HG03064 (cell line): ENCODE data around the gene TMPRSS7.
"Not testable (repeated sequence)": the region's sequence is repeated elsewhere in the genome, so short reads cannot be mapped to it uniquely, and the experiment has no call there.

Experiments
- ATAC-seq: cut with Tn5 transposase; IDR thresholded peaks from one replicate; pipeline ENCODE4 v1.9.1; 2021; ENCODE audit warnings: low read depth; ENCODE audit not compliant: unreplicated experiment

Gene TMPRSS7

GRCh38 chr3:112053229-112053628, 18.7 kb downstream of the TMPRSS7 start:
- no peak for ATAC-seq

GRCh38 chr3:112056451-112056929, 22.0 kb downstream of the TMPRSS7 start:
- ATAC-seq: no peak

- no peak for ATAC-seq
Observed at GRCh38 chr3:112059497-112059896, 25.0 kb downstream of the TMPRSS7 start.

GRCh38 chr3:112061152-112061551, 26.6 kb downstream of the TMPRSS7 start:
- ATAC-seq: no peak

GRCh38 chr3:112072387-112073060, 38.0 kb downstream of the TMPRSS7 start:
- ATAC-seq: not testable (repeated sequence)

- no peak for ATAC-seq
Observed at GRCh38 chr3:112074006-112074405, 39.5 kb downstream of the TMPRSS7 start.

- ATAC-seq: peak; percentile 78
Observed at GRCh38 chr3:112074616-112075497, 40.3 kb downstream of the TMPRSS7 start.

- ATAC-seq: no peak
Observed at GRCh38 chr3:112078125-112079083, 43.9 kb downstream of the TMPRSS7 start.

GRCh38 chr3:112083239-112083638, 48.7 kb downstream of the TMPRSS7 start:
- no peak for ATAC-seq

- no peak for ATAC-seq
Observed at GRCh38 chr3:112084980-112085705, 50.6 kb downstream of the TMPRSS7 start.

- no peak for ATAC-seq
Observed at GRCh38 chr3:112085735-112086075, 51.2 kb downstream of the TMPRSS7 start.

GRCh38 chr3:112086076-112086854, 51.7 kb downstream of the TMPRSS7 start, which contains the start of gene C3orf52:
Gene C3orf52 (plus strand): TSS chr3:112086389. CDS start chr3:112086408, 19 bp downstream.
- peak; percentile 82 for ATAC-seq

- ATAC-seq: no peak
Observed at GRCh38 chr3:112086875-112087524, 52.5 kb downstream of the TMPRSS7 start.

GRCh38 chr3:112087746-112088145, 53.2 kb downstream of the TMPRSS7 start:
- no peak for ATAC-seq

- ATAC-seq: no peak
Observed at GRCh38 chr3:112088944-112089343, 54.4 kb downstream of the TMPRSS7 start.

GRCh38 chr3:112089956-112090886, 55.7 kb downstream of the TMPRSS7 start:
- no peak for ATAC-seq

- no peak for ATAC-seq
Observed at GRCh38 chr3:112090887-112091586, 56.5 kb downstream of the TMPRSS7 start.
